Measurements from ENCODE around the gene C19orf25.

The C19orf25 gene

GRCh38 chr19:1491849-1492170, 12.8 kb upstream of the C19orf25 start:
- no peak overlapping the region for H3K27ac ChIP-seq (ENCODE audit: low read length)
- H3K9ac ChIP-seq (ENCODE audit: low read depth, low read length), result no peak overlapping the region
- H3K36me3 ChIP-seq (ENCODE audit: insufficient read depth, low read length), result no peaks in the 10 kb centered on the region
- ATAC-seq (ENCODE audit: insufficient read depth, low read depth), result no peak
- no peak for TF ChIP-seq CTCF (IDR thresholded peaks at IDR 0.05; ENCODE audit: borderline replicate concordance, extremely low read depth, low read length, poor library complexity, severe bottlenecking)
- no peak for TF ChIP-seq EZH2 (IDR thresholded peaks at IDR 0.05; ENCODE audit: borderline replicate concordance, low read depth, low read length, severe bottlenecking)
- H3K4me2 ChIP-seq (ENCODE audit: insufficient read depth, low read length), result peak overlapping the region; percentile 84
- no peak for DNase-seq
- peaks cover 29% of the 10 kb centered on the region for H3K4me1 ChIP-seq (ENCODE audit: insufficient read depth, low read length)
- H3K79me2 ChIP-seq (ENCODE audit: insufficient read depth, low read length), result no peaks in the 10 kb centered on the region
- no peaks in the 10 kb centered on the region for H4K20me1 ChIP-seq (ENCODE audit: insufficient read depth, low read length)
- no peaks in the 10 kb centered on the region for H3K9me3 ChIP-seq (ENCODE audit: insufficient read depth, low read length, severe bottlenecking)
- no peak overlapping the region for H2AFZ ChIP-seq (ENCODE audit: low read depth, low read length)
- no peaks in the 10 kb centered on the region for H3K27me3 ChIP-seq (ENCODE audit: insufficient read depth, low read length, poor library complexity)
- H3K4me3 ChIP-seq (ENCODE audit: low read depth in 1 of 2, low read length in 2 of 2), result no peak overlapping the region

- Histone ChIP-seq H4K20me1 (ENCODE audit: insufficient read depth, low read length) (no peaks in the 10 kb centered on the region), H3K79me2 (ENCODE audit: insufficient read depth, low read length) (no peaks in the 10 kb centered on the region), H3K27me3 (ENCODE audit: insufficient read depth, low read length, poor library complexity) (no peaks in the 10 kb centered on the region), H3K4me3 (ENCODE audit: low read depth in 1 of 2, low read length in 2 of 2) (peak within 1 kb of the TSS; percentile 43 to 61; a peak in 3 of 4 replicates), H2AFZ (ENCODE audit: low read depth, low read length) (peak within 1 kb of the TSS; percentile 78), H3K4me1 (ENCODE audit: insufficient read depth, low read length) (peaks cover 29% of the 10 kb centered on the region), H3K36me3 (ENCODE audit: insufficient read depth, low read length) (no peaks in the 10 kb centered on the region), H3K9ac (ENCODE audit: low read depth, low read length) (peak within 1 kb of the TSS; percentile 71), H3K4me2 (ENCODE audit: insufficient read depth, low read length) (peak within 1 kb of the TSS; percentile 85), H3K27ac (ENCODE audit: low read length) (peak within 1 kb of the TSS; percentile 77), H3K9me3 (ENCODE audit: insufficient read depth, low read length, severe bottlenecking) (no peaks in the 10 kb centered on the region)
- no peak for ATAC-seq (ENCODE audit: insufficient read depth, low read depth)
- DNase-seq, result no peak
- TF ChIP-seq EZH2 (IDR thresholded peaks at IDR 0.05; ENCODE audit: borderline replicate concordance, low read depth, low read length, severe bottlenecking), result no peak
- no peak for TF ChIP-seq CTCF (IDR thresholded peaks at IDR 0.05; ENCODE audit: borderline replicate concordance, extremely low read depth, low read length, poor library complexity, severe bottlenecking)
These were observed 12.3 kb upstream of the C19orf25 start, which contains the start of gene REEP6 for GRCh38 chr19:1491114-1491848. REEP6 (plus strand) TSS chr19:1491181; CDS start chr19:1491270, 89 bp downstream.

GRCh38 chr19:1490311-1491113, 11.5 kb upstream of the C19orf25 start, which contains the start of gene PCSK4:
PCSK4 (minus strand) TSS chr19:1490350; CDS start chr19:1490346, 4 bp downstream.
- Histone ChIP-seq H3K27me3 (ENCODE audit: insufficient read depth, low read length, poor library complexity) (no peaks in the 10 kb centered on the region), H3K79me2 (ENCODE audit: insufficient read depth, low read length) (no peaks in the 10 kb centered on the region), H2AFZ (ENCODE audit: low read depth, low read length) (peak within 1 kb of the TSS; percentile 78), H3K4me2 (ENCODE audit: insufficient read depth, low read length) (peak within 1 kb of the TSS; percentile 85), H4K20me1 (ENCODE audit: insufficient read depth, low read length) (no peaks in the 10 kb centered on the region), H3K9me3 (ENCODE audit: insufficient read depth, low read length, severe bottlenecking) (no peaks in the 10 kb centered on the region), H3K4me1 (ENCODE audit: insufficient read depth, low read length) (peaks cover 29% of the 10 kb centered on the region), H3K27ac (ENCODE audit: low read length) (peak within 1 kb of the TSS; percentile 77), H3K4me3 (ENCODE audit: low read depth in 1 of 2, low read length in 2 of 2) (peak within 1 kb of the TSS; percentile 43 to 61; a peak in 3 of 4 replicates), H3K9ac (ENCODE audit: low read depth, low read length) (peak within 1 kb of the TSS; percentile 71), H3K36me3 (ENCODE audit: insufficient read depth, low read length) (no peaks in the 10 kb centered on the region)
- ATAC-seq (ENCODE audit: insufficient read depth, low read depth), result peak; percentile 88
- TF ChIP-seq CTCF (IDR thresholded peaks at IDR 0.05; ENCODE audit: borderline replicate concordance, extremely low read depth, low read length, poor library complexity, severe bottlenecking) (no peak), EZH2 (IDR thresholded peaks at IDR 0.05; ENCODE audit: borderline replicate concordance, low read depth, low read length, severe bottlenecking) (no peak)
- DNase-seq, result peak; percentile 99
